GM12872 (cell line): ENCODE data around the gene NPRL2.
A peak's percentile ranks its signal among the peaks of the same experiment; 100 is the strongest.

Source experiments
- TF ChIP-seq, protein P1 (sequence below): IDR thresholded peaks from 3 replicates; pipeline ENCODE4 v1.5.1; 2011; ENCODE audit warnings: low read depth, mild to moderate bottlenecking, low read length, moderate library complexity; ENCODE audit not compliant: insufficient read depth

NPRL2 gene

DNA sequence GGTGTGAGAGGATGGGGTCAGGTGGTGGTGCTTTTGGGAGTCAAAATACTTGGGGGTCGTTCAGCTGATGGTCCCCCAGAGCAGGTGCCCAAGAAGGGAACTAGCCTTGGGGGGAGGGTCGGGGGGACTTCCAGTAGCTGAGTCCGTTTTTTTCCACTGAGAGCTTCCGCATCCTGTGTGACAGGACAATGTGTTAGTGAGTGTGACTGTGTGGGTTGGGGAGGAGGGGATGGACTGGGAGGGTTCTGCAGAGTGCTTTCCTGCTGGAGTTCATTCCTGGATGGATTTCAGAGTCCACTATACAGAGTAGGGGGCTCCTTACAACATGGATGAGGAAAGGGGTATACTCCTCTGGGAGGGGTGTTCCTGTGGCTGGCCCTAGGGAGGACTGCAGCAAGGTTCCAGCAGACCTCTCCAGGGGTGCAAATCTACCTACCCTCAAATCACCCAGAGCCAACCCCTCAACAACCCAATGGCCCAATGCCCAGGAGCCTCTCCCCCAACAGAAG, 27.4 kb downstream of the NPRL2 start:
- TF ChIP-seq, protein P1, sequence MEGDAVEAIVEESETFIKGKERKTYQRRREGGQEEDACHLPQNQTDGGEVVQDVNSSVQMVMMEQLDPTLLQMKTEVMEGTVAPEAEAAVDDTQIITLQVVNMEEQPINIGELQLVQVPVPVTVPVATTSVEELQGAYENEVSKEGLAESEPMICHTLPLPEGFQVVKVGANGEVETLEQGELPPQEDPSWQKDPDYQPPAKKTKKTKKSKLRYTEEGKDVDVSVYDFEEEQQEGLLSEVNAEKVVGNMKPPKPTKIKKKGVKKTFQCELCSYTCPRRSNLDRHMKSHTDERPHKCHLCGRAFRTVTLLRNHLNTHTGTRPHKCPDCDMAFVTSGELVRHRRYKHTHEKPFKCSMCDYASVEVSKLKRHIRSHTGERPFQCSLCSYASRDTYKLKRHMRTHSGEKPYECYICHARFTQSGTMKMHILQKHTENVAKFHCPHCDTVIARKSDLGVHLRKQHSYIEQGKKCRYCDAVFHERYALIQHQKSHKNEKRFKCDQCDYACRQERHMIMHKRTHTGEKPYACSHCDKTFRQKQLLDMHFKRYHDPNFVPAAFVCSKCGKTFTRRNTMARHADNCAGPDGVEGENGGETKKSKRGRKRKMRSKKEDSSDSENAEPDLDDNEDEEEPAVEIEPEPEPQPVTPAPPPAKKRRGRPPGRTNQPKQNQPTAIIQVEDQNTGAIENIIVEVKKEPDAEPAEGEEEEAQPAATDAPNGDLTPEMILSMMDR: no peak

- TF ChIP-seq, protein P1: no peak
Measured at GRCh38 chr3:50322386-50323091, 28.0 kb downstream of the NPRL2 start, which contains the start of gene HYAL2. Gene HYAL2, minus strand, starts transcription at chr3:50322745. Its CDS starts 2,256 bp downstream, at chr3:50320489.

GRCh38 chr3:50322115-50322385, 28.5 kb downstream of the NPRL2 start:
- TF ChIP-seq, protein P1: no peak

- TF ChIP-seq, protein P1: peak; percentile 82
Measured at GRCh38 chr3:50321336-50322114, 29.1 kb downstream of the NPRL2 start.

DNA sequence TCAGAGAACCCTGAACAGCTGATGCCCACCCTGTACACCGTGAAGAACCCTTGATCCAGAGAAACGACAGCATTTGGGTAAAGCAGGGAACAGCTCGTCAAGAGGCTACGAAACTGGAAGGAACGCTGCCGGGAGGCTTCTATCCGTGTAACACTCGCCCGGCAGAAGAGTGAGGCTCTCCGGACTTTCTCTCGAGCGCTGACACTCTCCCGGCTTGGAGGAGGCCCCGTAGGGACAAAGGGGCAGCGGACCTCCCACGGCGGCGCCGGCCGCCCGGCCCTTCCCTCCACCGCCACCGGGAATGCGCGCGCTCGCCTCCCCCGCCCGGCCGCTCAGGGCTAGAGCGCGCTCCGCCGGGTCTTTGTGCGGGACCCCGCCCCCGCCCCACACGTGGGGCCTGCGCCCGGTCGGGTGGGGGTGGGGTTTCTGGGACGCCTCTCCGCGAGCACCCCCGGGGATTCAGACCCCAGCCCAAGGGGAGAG, 29.7 kb downstream of the NPRL2 start:
- TF ChIP-seq, protein P1: no peak

GRCh38 chr3:50319894-50320625, 30.5 kb downstream of the NPRL2 start:
- TF ChIP-seq, protein P1: no peak
